ENCODE data around the gene RASAL2. TPM values are rescaled to one million over a fixed set of nuclear protein-coding genes. Genes with fewer than 3 reads are reported as not detected.
"Not testable (repeated sequence)": the region's sequence is repeated elsewhere in the genome, so short reads cannot be mapped to it uniquely, and the experiment has no call there.

The RASAL2 gene
- total RNA-seq, 1 donor from 2014 or later = 30.2 TPM

GRCh38 chr1:178291166-178291565 lies 197.3 kb downstream of the RASAL2 start:
- ATAC-seq = no peak
- intact Hi-C loops (cut with DNase I) = loop anchor here (10.0 kb wide), 1 partner anchor 464 kb away; no protein-coding TSS in a partner anchor
- no peak for DNase-seq (ENCODE audit: missing footprints)

GRCh38 chr1:178294654-178295053 lies 200.8 kb downstream of the RASAL2 start:
- intact Hi-C loops (cut with DNase I) = loop anchor here (10.0 kb wide), 1 partner anchor 460 kb away; no protein-coding TSS in a partner anchor
- ATAC-seq = no peak
- no peak for DNase-seq (ENCODE audit: missing footprints)

- ATAC-seq (no peak), DNase-seq (ENCODE audit: missing footprints) (no peak)
- intact Hi-C loops (cut with DNase I) = loop anchor here (5.0 to 10.0 kb wide), 3 partner anchors 234 to 702 kb away; no protein-coding TSS in a partner anchor
Measured at GRCh38 chr1:178300352-178300699, 206.4 kb downstream of the RASAL2 start.

GRCh38 chr1:178301141-178301540 lies 207.2 kb downstream of the RASAL2 start:
- DNase-seq (ENCODE audit: missing footprints) (no peak), ATAC-seq (no peak)
- intact Hi-C loops (cut with DNase I) = loop anchor here (5.0 to 10.0 kb wide), 3 partner anchors 234 to 701 kb away; no protein-coding TSS in a partner anchor

GRCh38 chr1:178307264-178307663 lies 213.4 kb downstream of the RASAL2 start:
- ATAC-seq (no peak), DNase-seq (ENCODE audit: missing footprints) (no peak)
- intact Hi-C loops (cut with DNase I) = loop anchor here (10.0 kb wide), 1 partner anchor 228 kb away; no protein-coding TSS in a partner anchor

GRCh38 chr1:178308438-178308837 lies 214.5 kb downstream of the RASAL2 start:
- ATAC-seq (no peak), DNase-seq (ENCODE audit: missing footprints) (no peak)
- intact Hi-C loops (cut with DNase I) = loop anchor here (10.0 kb wide), 1 partner anchor 226 kb away; no protein-coding TSS in a partner anchor

DNA sequence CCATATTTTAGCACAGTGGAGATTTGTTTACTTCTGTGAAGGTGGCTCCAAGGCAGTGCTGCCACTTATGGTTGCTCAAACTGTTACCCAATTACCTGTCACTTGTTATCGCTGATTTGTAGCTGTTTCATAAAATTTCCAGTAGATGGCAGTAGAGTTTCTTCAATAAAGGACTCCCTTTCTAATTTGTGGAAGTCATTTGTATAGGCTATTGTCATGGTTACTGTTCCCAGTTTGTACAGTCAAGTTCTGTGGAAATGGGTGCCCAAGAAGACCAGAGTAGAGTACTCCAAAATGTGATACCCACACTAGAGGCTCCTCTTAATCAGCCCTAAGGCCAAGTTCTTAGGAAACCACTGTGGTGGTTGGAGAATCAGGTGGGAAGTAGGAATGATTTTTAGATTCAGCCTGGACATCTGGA lies 216.8 kb downstream of the RASAL2 start:
- ATAC-seq = peak; percentile 81
- intact Hi-C loops (cut with DNase I) = loop anchor here (2.0 kb wide), 2 partner anchors 30 to 190 kb away; no protein-coding TSS in a partner anchor

DNA sequence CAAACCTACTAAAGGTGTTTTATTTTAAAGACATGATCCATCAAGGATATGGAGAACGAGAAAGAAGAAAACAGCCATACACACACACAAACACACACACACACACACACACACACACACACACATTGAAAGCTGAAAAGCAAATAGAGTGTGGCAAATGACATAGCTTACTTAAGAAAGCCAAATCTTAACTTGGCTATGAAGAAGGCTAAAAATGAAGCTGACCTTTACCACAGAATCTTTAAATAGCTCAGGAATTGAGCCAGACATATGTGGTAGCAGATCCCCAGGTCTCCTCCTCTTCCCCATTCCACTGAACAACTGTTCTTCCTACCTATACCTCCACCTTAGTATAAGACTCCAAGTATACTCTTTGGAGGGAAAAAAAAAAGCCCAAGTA lies 217.3 kb downstream of the RASAL2 start:
- intact Hi-C loops (cut with DNase I) = loop anchor here (2.0 kb wide), 2 partner anchors 30 to 190 kb away; no protein-coding TSS in a partner anchor
- DNase-seq (ENCODE audit: missing footprints) = no peak
- ATAC-seq = peak; percentile 66

More for the DNA sequence above, 216.8 kb downstream of the RASAL2 start:
- no peak for DNase-seq (ENCODE audit: missing footprints)

DNA sequence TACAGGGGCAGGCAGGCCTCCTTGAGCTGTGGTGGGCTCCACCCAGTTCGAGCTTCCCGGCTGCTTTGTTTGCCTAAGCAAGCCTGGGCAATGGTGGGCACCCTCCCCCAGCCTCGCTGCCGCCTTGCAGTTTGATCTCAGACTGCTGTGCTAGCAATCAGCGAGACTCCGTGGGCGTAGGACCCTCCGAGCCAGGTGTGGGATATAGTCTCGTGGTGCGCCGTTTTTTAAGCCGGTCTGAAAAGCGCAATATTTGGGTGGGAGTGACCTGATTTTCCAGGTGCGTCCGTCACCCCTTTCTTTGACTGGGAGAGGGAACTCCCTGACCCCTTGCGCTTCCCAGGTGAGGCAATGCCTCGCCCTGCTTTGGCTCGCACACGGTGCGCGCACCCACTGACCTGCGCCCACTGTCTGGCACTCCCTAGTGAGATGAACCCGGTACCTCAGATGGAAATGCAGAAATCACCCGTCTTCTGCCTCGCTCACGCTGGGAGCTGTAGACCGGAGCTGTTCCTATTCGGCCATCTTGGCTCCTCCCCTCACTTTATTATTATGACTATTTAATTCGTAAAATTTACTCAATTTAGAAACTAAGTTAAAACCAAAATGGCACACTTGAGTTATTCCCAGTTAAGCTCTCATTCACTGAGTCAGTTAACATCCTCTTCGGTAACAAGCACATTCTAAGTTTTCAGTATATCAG lies 226.5 kb downstream of the RASAL2 start:
- ATAC-seq; intact Hi-C loops (cut with DNase I); DNase-seq (ENCODE audit: missing footprints): not testable (repeated sequence)

DNA sequence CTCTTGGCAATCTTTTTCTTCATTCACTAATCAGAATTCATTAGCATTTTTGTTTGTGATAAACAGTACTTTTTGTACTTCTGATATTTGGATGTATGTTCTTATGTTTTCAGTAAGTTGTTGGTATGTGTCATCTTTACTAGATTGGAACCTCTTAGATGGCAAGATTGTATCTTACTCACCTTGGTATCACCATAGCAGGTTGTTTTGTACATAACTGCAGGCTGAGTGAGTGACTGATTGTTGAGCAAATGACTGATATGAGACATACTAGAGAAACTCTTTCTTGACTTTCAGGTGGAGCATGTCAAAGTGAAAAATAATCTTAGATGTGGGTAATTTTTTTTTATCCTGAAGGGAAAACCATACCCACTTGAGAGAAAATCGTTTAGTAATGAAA lies 229.2 kb downstream of the RASAL2 start:
- intact Hi-C loops (cut with DNase I) = no loop called here
- ATAC-seq (no peak), DNase-seq (ENCODE audit: missing footprints) (no peak)

DNA sequence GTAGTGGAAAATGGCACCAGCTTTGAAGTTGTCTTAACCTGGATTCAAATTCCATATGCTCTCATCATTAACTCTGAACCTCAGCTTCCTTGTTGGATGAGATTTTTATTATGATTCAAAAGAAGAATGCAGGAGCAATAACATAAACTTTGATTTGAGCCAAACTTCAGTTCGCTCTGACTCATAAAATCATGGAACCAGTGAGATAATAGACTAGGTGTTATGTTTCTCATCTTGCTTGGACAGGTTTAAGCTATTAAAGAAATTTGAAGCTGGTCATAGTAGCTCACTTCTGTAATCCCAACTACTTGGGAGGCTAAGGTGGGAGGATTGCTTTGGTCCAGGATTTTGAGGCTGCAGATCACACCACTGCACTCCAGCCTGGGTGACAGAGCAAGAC lies 230.1 kb downstream of the RASAL2 start:
- ATAC-seq (no peak), DNase-seq (ENCODE audit: missing footprints) (no peak)
- intact Hi-C loops (cut with DNase I) = no loop called here

DNA sequence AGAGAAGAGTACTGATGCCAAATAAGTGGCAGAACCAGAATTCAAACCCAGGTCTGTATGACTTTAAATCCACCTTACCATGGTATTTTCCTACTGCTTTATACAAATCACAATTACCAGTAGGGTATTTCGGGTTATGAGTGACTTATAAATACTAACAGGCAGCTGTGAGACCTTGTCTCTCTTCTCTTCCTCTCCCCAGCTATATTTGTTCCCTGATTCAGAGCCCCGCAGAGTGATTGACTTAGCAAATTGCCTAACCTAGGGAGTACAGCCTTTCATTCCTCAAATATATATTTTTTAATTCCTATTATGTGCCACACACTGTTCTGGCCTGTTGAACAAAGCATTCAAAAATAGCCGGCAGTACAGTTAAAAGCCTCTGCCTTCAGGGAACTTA lies 234.8 kb downstream of the RASAL2 start:
- ATAC-seq (peak; percentile 57), DNase-seq (ENCODE audit: missing footprints) (no peak)
- intact Hi-C loops (cut with DNase I) = no loop called here

DNA sequence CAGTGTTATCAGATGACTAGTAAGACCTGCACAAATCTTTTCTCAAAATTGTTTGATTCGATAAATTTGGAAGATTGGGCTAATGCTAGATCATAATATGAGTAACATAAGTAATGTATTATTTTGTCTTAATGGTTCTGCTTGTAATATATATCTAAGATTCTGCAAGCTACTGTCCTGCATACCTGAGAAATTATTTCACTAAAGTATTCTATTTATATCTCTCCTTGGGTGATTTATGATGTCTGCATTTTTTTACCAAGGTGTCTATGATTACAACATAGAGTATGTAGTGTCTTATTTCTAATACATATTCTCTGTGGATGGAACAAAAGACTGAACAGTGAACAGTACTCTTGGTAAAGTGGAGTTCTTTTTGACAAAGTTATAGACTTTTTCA lies 236.2 kb downstream of the RASAL2 start:
- intact Hi-C loops (cut with DNase I) = no loop called here
- DNase-seq (ENCODE audit: missing footprints) (no peak), ATAC-seq (no peak)

GRCh38 chr1:178330848-178331497 lies 237.1 kb downstream of the RASAL2 start:
- ATAC-seq (no peak), DNase-seq (ENCODE audit: missing footprints) (no peak)
- intact Hi-C loops (cut with DNase I) = no loop called here

DNA sequence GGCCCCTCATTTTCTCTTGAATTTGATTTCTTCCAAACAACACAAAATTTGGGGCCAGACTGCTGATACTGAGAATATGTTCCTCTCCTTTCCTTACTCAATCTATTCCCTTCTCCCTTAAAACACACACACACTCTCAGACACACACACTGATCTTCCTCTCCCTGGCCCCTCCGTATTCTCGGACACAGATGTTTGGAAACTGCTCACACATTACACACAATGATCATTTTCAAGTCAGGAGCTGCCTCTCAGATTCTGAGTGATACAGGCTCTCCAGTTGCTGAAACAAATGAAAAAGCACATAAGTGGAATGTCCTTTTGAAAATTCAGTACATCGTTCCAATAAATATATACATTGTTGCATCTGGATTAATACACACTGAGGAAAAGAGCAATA lies 241.5 kb downstream of the RASAL2 start:
- intact Hi-C loops (cut with DNase I) = no loop called here
- no peak for DNase-seq (ENCODE audit: missing footprints)
- ATAC-seq = no peak

GRCh38 chr1:178337091-178337706 lies 243.3 kb downstream of the RASAL2 start:
- no peak for DNase-seq (ENCODE audit: missing footprints)
- no peak for ATAC-seq
- intact Hi-C loops (cut with DNase I) = no loop called here

DNA sequence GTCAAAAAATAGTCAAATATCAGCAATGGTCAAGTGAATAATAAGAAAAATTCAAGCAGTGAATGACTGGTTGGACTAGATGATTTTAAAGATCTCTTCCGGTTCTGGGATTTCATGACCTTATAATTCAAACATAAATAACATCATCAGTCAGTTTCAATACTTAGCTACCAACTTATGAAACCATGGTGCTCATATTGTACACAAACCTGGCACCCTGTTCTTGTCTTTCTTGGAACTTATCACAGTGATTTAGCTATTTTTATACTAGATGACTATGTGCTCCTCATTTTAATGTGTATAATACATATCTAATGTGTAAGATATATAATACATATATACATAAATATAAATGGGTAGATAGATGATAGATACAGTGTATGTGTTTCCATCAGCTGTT lies 245.9 kb downstream of the RASAL2 start:
- ATAC-seq = no peak
- intact Hi-C loops (cut with DNase I) = loop anchor here (2.0 kb wide), 1 partner anchor 29 kb away; no protein-coding TSS in a partner anchor
- no peak for DNase-seq (ENCODE audit: missing footprints)

DNA sequence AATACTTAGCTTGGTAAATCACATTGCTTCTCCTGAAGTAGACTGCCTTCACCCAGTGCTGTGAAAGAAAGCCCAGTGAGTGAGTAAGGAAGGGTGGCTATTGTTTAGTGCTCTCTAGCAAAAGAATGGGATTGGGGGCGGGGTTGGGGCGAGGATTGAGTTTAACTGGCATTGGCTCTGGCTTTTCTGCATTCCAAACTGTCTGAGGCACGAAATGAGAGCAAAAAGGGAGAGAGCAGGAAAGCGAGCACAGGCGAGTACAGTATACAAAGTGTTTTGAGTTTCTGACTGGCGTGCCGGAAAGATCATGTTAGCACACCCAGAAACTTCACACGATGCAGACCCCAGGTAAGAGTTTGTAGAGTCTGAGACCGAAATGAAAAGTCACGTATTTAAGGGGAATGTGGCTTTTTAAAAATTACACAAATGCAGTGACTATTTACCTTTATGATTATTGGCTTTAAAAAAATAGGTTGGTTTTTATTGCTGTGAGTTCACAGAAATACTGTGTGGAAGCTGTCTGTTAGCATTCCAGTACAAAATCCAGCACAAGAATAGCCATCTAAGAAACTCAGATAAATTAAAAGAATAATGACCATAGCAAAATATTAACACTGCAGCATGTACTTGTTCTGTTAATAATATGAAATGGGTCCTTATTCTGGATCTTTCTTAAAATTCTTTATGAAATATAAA lies 247.5 kb downstream of the RASAL2 start:
- ATAC-seq (peak; percentile 44), DNase-seq (ENCODE audit: missing footprints) (peak; percentile 47)
- intact Hi-C loops (cut with DNase I) = loop anchor here (2.0 kb wide), 1 partner anchor 31 kb away; no protein-coding TSS in a partner anchor

DNA sequence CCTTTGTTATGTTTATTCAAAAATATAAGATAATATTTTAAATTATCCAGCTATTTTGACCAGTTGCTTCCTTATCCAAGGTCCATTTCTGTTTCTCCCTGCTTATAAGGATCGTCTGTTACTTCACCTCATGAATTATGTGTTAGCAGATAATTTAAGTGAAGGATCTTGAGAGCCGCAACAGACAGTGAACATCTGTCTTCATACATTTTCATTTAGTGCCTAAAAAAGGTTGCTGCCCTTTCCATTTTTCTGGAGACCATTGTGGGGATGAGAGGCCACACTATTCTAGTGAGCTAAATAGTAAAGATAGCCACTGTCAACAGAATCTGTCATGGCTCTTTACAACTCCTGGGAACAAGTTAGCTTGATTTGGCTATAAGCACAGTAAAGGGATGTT lies 248.8 kb downstream of the RASAL2 start:
- DNase-seq (ENCODE audit: missing footprints) (no peak), ATAC-seq (no peak)
- intact Hi-C loops (cut with DNase I) = no loop called here
